Measurements from ENCODE around the gene CXXC4.

The CXXC4 gene

GRCh38 chr4:104486716-104487504 lies 7.8 kb downstream of the CXXC4 start:
- DNase-seq: peak; percentile 55

- DNase-seq: no peak
Observed at GRCh38 chr4:104475652-104476051, 19.0 kb downstream of the CXXC4 start.

DNA sequence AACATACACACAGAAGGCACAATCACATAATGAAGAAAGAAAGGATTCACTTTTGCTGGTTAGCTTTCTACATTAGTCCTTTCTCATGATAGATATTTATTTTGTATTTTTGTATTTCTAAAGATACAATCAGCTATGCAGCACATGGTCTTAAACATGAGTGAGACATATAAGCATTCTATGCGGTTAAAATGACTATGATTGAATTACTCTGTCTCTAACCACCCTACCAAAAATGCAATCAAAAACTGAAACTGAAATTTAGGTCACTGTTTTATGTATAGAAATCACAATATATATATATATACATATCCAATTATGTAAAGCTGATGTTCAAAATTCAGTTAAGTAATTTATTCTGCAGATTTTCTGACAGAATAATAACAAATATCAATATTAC lies 21.9 kb downstream of the CXXC4 start:
- no peak for DNase-seq

- no peak for DNase-seq
Observed at GRCh38 chr4:104470770-104471169, 23.9 kb downstream of the CXXC4 start.

GRCh38 chr4:104469794-104470193 lies 24.9 kb downstream of the CXXC4 start:
- no peak for DNase-seq

DNA sequence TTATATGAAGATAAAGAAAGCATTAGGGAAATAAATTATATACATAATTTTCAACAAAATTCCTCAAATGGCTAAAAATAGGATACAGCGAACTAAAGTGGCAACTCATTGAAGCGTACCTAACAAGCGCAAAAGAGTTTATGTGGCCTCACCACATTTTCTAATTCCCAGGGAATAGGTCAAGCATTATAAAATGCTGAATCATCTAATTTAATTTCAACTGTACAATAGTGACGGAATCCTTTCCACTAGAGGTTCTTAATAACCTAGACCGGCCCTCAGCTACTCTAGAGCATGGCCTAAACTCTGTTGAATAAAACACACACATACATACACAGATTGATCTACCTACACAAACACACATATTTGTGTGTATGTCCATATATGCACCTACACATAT lies 29.1 kb downstream of the CXXC4 start:
- DNase-seq: no peak

GRCh38 chr4:104465201-104465600 lies 29.5 kb downstream of the CXXC4 start:
- no peak for DNase-seq

- no peak for DNase-seq
Observed at GRCh38 chr4:104462641-104463040, 32.1 kb downstream of the CXXC4 start.

DNA sequence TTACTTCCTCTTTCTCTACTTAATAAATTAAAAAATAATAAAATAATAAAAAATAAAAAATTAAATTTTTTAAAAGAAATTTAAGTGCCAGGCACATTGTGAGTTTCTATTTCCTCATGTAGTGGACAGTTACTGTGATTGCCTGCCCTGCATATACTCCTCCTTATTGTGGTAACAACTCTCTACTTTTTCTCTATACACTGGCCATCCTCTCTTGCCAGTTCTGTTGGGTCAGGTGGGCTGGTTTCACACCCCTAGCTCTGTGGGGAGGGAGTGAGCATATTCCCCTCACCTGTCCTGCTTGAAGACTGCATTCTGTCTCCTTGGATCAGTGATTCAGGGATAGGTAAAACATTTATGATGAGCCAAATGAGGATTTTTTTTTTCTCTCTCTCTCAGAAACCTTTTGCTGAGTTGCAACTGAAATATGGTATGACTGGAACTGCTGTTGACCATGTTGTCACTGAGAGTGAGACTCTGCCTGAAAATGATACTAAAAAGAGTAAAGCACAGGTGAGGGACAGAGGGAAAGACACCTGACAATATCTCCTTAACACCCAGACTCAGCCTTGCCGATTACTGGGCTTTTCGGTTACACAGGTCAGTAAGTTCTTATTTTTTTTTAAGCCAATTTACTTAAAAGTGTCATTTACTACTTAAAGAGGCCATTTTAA lies 37.2 kb downstream of the CXXC4 start:
- no peak for DNase-seq

DNA sequence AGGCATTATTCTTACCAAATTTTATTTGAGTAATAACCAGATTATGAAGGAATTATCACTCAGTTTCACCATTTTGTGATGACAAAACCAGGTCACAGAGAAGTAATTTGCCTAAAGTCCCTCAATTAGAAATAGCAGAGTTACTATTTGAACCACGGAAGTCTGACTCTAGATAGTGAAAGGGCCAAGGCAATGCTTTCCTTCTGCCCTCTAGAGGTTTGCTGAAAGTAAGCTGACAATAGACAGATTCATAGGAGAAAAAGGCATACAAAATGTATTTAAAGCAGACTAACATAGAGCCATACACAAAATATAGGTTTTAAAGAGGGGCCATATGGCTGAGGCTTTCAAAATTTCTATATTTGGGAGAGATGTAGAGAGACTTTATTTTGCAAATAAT lies 43.1 kb downstream of the CXXC4 start:
- no peak for DNase-seq

DNA sequence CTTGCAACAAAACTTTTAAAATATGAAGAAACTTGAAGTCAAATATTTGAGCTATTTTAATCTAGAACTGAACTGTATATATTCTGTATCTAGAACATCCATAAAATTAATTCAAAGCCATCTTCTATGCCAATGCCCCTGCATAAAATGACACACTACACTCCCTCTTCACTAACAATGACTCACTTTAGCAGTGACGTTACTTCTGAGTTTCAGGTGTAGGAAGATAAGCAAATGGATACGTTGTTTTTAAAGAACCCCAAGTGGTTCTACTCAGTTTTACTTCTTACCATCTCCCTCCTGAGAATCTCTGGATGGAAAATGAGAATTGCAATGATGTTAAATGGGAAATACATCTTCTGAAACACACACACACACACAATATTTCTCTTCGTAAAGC lies 45.2 kb downstream of the CXXC4 start:
- no peak for DNase-seq

DNA sequence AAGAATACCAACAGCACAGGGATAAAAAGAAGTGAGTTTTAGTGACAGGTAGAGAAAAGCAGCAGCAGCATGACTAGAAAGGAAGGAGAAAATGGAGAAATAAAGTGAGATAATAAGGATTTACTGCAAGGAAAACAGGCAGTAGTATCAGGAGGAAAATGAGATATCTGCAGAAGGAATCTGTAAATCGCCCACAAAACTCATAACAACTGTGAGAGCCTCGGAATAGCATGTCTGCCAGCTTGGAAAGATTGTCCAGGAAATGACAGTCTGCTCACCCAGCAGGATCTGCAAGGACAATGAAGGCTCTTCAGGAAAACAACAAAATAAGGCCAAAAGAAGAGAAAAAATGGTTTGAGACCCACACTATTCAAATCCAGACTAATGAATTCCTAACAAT lies 47.4 kb downstream of the CXXC4 start:
- DNase-seq: no peak

DNA sequence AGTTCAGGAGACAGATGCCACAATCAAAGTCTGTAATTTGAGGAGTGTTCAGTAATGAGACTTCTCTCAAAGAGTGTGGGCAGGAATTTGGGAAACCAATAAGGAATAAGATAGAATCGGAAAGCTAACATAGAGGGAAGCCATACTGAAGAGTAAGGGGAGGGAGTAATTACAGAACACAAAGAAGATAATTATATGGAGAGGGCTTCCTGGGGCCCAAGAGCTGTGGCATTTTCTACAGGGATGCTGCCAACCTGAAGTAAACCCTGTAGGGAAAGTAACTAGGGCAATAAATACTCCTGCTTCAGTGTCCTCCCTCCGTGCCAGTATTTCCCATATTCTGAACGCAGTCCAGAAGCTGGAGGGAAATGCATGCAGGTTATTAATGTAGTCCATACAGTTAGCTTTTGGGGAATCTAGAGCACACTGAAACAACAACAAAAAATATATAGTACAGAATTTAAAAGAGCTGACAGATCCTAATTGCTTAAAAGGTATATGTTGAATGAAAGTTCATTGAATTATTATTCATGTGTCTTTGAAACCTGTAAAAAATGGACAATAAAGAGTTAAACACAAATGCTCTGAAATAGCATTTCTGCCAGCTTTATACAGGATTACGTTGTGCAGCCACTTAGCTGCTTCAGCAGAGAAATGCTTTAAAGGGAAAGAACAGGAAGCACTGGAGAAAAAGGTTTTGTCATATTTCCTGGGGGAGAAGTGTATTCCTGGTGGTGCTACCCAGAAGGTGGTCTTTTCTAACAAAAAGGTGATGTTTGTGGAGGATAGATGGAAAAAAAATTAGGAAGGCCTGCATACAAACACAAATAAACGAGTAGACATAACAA lies 48.0 kb downstream of the CXXC4 start:
- no peak for DNase-seq

- no peak for DNase-seq
Observed at GRCh38 chr4:104444685-104445084, 50.0 kb downstream of the CXXC4 start.

DNA sequence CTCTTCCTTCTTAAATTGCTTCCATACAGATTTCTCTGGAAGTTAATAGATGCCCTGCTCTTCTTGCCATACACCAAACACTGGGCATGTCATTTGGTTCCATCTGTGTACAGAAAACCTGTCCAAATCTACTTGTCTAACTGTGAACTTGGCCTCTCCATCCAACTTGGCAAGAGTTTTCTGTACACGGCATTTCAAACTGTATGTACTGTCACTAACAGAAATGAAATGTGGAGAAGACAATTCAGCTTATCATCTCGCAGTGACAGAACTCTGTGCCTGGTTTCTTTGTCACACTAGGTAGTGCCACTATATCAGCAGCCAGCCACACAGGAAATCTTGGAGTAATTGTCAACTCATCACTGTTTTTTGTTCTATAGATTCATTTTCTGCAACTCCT lies 58.2 kb downstream of the CXXC4 start:
- no peak for DNase-seq

- DNase-seq: no peak
Observed at GRCh38 chr4:104429150-104429741, 65.4 kb downstream of the CXXC4 start.

DNA sequence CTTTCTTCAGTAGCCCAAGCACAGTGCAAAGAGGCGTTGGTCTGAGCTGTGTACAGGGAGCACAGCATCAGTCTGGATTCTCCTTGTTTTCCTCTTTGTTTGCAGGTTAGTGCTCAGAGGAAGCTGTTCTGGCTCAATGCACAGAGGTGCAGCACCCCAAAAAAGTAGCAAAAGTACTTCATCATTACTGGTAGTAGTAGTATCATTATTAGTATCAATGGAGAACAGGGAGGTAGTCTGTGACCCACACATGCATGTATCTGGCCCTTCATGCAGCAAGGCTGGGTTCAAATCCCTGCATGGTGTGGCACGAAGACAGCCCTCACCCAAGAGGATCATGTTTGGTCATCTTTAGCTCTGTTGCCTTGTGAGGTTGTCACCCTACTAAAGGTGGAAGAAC lies 68.7 kb downstream of the CXXC4 start:
- DNase-seq: no peak

DNA sequence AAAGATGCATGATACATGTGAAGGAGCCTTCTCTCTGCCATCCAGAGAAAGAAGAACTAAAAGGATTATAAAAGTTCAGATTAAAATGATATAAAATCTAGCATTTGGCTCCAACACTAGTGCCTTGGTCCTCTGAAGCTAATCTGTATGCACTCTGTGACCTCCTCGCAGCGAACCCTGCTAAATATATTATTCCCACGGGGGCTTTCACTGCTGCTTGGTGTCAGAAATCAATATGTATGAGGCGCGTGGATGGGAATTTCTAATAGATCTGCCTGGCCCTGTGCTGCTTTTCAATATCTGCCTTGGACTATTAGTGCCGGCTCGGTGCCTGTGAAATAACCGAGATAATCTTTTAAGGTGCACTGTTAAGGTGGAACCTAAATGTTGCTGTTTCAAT lies 69.7 kb downstream of the CXXC4 start:
- DNase-seq: no peak

DNA sequence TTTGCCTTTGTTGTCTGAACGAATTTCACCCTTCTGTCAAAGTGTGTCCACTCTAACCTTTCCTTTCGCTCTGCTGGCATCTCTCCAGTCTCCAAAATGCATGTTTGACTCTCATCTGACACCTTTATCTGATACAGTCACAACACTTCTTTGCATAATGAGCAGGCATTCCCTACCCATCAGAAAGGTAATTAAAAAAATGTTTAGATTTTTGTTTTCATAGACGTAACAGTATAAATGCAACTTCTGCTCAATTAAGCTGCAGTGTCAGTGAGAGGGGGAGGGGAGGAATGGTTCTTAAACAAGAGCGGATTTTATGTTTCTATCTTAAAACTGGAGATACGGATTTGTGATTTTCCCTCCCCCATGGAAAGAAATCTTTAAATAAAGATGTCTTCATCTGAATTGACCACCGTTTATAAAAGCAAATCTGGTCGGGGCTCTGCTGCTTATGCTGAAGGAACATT lies 70.2 kb downstream of the CXXC4 start:
- no peak for DNase-seq

DNA sequence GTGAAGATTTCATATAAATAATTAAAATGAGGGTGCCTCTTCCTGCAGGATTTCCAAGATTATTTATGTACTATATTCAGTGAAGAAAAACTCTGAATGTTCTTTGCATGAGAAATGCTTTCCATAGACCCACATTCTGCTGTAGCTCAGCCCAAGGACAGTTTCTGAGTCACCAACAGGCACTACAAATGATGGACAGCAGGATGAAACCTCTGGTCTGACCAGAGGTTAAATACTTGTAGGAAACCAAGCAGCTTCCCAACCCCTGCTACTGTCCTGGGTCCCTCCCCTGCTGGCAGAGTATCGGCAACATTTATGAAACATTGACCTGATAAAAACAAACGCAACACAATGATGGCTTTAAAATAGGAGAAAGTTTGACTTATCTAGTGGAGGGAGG lies 73.1 kb downstream of the CXXC4 start:
- no peak for DNase-seq

- DNase-seq: no peak
Observed at GRCh38 chr4:104420766-104421165, 73.9 kb downstream of the CXXC4 start.

All from NCI-H510A treated with DMSO at 0.1 percent for 48 hours (cell line).